ENCODE results near the gene CENATAC.
A peak's percentile ranks its signal among the peaks of the same experiment; 100 is the strongest.
"Not testable (repeated sequence)": the region's sequence is repeated elsewhere in the genome, so short reads cannot be mapped to it uniquely, and the experiment has no call there.

Gene CENATAC

DNA sequence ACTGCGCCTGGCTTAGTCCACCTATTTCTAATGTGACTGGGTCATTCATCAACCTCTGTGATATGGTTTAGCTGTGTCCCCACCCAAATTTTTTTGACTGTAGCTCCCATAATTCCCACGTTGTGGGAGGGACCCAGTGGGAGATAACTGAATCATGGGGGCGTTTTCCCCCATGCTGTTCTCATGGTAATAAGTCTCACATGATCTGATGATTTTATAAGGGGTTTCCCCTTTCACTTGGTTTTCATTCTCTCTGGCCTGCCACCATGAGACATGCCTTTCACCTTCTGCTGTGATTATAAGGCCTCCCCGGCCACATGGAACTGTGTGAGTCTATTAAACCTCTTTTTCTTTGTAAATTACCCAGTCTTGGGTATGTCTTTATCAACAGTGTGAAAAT lies 8.7 kb downstream of the CENATAC start:
- no peaks in the 10 kb centered on the region for H3K9me3 Mint-ChIP-seq
- DNase-seq (ENCODE audit: low spot score in 2 of 2) (no peak), ATAC-seq (replicated peaks; ENCODE audit: extremely low read depth, poor library complexity, severe bottlenecking) (no peak)
- no peaks in the 10 kb centered on the region for H3K4me1 Mint-ChIP-seq
- peaks cover 65% of the 10 kb centered on the region for H3K36me3 Mint-ChIP-seq (ENCODE audit: insufficient read depth)
- H3K27ac Mint-ChIP-seq (ENCODE audit: low read depth): no peak overlapping the region
- H3K27me3 Mint-ChIP-seq: no peaks in the 10 kb centered on the region
- no peak overlapping the region for H3K4me3 Mint-ChIP-seq

DNA sequence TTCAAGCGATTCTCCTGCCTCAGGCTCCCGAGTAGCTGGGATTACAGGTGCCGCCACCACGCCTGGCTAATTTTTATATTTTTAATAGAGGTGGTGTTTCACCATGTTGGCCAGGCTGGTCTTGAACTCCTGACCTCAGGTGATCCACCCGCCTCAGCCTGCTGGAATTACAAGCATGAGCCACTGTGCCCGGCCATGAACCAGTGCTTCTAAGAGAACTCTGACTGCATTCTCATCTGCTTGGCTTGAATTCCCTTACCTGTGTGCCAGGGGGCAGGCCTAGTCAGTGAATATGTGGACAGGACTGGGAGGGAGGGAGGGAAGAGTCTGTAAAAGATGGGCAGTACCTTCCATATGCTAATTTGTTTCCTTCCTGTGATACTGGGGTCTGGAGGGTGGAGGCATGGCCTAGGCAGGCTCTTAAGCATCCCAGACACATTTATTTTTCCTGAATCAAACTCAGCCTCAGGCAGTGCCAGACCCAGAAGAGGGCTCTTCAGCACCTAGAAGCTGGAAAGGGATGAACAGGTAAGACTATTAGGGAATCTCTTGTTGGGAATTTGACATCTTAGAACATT lies 13.6 kb downstream of the CENATAC start:
- no peak for ATAC-seq (replicated peaks; ENCODE audit: extremely low read depth, poor library complexity, severe bottlenecking)
- Mint-ChIP-seq H3K27me3 (no peaks in the 10 kb centered on the region), H3K4me1 (peaks cover 13% of the 10 kb centered on the region), H3K27ac (ENCODE audit: low read depth) (no peak overlapping the region), H3K36me3 (ENCODE audit: insufficient read depth) (peaks cover 59% of the 10 kb centered on the region), H3K9me3 (no peaks in the 10 kb centered on the region), H3K4me3 (no peak overlapping the region)
- DNase-seq (ENCODE audit: low spot score in 2 of 2): no peak

DNA sequence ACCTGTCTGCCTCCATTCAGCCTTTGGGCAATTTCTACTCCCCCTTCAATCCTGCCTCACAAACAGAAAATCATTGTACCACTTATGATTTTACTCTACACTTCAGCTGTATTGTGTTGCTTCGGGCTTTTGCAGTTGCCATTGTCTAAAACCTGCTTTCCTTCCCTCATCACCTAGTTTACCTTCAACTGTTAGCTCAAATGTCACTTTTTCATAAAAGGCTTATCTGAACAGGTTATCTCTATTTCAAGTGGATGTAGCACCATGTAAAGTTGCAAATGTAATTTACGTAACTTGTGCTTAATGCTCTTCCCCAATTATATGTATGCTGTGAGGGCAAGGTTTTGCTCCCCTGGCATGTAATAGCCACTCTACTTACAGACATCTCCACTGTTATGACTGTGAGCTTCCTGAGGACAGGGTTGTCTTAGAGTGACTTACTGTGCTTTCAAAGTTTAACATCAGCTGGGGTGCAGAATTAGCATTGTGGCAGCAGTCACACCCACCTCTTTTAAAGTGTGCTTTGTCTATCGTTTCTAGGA lies 14.8 kb downstream of the CENATAC start:
- Mint-ChIP-seq H3K27me3 (no peaks in the 10 kb centered on the region), H3K4me1 (peaks cover 19% of the 10 kb centered on the region), H3K36me3 (ENCODE audit: insufficient read depth) (peaks cover 57% of the 10 kb centered on the region), H3K4me3 (no peak overlapping the region), H3K9me3 (no peaks in the 10 kb centered on the region), H3K27ac (ENCODE audit: low read depth) (peak overlapping the region; percentile 12)
- ATAC-seq (replicated peaks; ENCODE audit: extremely low read depth, poor library complexity, severe bottlenecking) (no peak), DNase-seq (ENCODE audit: low spot score in 2 of 2) (no peak)

DNA sequence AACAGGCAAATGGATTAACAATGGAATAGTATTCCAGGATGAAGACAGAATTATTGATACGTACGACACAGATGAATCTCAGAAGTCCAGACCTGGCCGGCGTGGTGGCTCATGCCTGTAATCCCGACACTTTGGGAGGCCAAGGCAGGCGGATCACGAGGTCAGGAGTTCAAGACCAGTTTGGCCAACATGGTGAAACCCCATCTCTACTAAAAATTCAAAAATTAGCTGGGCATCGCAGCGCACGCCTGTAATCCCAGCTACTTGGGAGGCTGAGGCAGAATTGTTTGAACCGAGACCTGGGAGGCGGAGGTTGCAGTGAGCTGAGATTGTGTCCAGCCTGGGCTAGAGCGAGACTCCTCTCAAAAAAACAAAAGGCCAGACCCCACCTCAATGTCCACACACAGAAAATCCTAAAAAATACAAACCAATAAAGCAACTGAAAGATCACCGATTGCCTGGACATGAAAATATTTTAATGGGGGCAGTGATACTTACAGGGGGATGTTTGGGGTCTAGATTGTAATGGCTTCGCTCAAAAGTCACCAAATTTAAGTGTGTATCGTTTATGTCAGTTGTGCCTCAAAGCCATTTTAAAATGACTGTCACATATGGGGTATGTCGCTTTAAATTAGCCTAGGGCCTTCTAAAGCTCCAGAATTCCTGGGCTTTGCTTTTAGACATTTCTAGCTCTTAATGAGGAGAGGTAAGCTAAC lies 16.4 kb downstream of the CENATAC start:
- H3K27ac Mint-ChIP-seq (ENCODE audit: low read depth): no peak overlapping the region
- no peaks in the 10 kb centered on the region for H3K9me3 Mint-ChIP-seq
- DNase-seq (ENCODE audit: low spot score in 2 of 2) (no peak), ATAC-seq (replicated peaks; ENCODE audit: extremely low read depth, poor library complexity, severe bottlenecking) (no peak)
- H3K27me3 Mint-ChIP-seq: no peaks in the 10 kb centered on the region
- H3K36me3 Mint-ChIP-seq (ENCODE audit: insufficient read depth): peaks cover 64% of the 10 kb centered on the region
- peaks cover 33% of the 10 kb centered on the region for H3K4me1 Mint-ChIP-seq
- H3K4me3 Mint-ChIP-seq: no peak overlapping the region

DNA sequence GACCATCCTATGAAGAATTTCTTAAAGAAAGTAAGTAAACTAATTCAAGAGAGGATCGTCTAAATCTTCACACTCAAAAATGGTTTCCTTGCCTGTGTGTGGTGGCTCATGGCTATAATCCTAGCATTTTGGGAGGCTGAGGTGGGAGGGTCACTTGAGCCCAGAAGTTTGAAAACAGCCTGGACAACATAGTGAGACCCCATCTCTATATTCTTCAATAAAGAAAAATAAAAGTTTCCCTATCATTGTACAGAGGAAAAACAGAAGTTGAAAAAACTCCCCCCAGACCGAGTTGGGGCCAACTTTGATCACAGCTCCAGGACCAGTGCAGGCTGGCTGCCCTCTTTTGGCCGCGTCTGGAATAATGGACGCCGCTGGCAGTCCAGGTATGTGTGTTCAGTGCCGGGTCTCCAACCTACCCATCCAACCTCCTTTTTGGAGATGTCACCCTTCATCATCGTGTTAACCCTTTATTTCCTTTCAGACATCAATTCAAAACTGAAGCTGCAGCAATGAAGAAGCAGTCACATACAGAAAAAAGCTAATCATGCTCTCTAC lies 17.2 kb downstream of the CENATAC start:
- H3K27ac Mint-ChIP-seq (ENCODE audit: low read depth): peak overlapping the region; percentile 82
- H3K4me1 Mint-ChIP-seq: peaks cover 38% of the 10 kb centered on the region
- ATAC-seq (replicated peaks; ENCODE audit: extremely low read depth, poor library complexity, severe bottlenecking): no peak
- no peaks in the 10 kb centered on the region for H3K27me3 Mint-ChIP-seq
- H3K9me3 Mint-ChIP-seq: no peaks in the 10 kb centered on the region
- DNase-seq (ENCODE audit: low spot score in 2 of 2): no peak
- H3K36me3 Mint-ChIP-seq (ENCODE audit: insufficient read depth): peaks cover 62% of the 10 kb centered on the region
- H3K4me3 Mint-ChIP-seq: peak overlapping the region; percentile 32

DNA sequence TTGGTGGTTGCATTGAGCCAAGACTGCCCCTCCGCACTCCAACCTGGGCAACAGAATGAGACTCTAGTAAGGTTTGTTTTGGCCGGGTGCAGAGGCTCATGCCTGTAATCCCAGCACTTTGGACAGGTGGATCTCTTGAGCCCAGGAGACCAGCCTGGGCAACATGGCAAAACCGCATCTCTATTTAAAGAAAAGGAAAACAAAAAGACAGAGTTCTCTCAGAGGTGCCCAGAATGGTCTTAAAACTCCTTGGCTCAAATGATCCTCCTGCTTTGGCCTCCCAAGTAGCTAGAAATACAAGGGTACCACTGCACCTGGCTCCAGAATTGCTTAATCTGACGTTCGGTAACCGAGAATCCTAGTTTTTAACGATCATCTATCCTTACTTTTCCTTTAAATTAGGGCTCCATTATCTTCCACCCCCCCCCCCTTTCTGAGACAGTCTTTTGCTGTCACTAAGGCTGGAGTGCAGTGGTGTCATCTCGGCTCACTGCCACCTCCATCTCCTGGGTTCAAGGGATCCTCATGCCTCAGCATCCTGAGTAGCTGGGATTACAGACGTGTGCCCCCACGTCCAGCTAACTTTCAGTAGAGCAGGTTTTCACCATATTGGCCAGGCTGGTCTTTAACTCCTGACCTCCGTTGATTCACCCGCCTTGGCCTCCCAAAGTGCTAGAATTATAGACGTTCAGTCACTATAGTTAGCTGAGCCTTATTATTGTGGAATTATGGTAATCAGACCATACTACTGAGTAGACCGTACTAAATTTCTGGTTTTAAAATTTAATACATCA lies 18.5 kb downstream of the CENATAC start:
- H3K36me3 Mint-ChIP-seq (ENCODE audit: insufficient read depth): peaks cover 63% of the 10 kb centered on the region
- peaks cover 41% of the 10 kb centered on the region for H3K4me1 Mint-ChIP-seq
- H3K27me3 Mint-ChIP-seq: no peaks in the 10 kb centered on the region
- no peaks in the 10 kb centered on the region for H3K9me3 Mint-ChIP-seq
- H3K4me3 Mint-ChIP-seq: peak overlapping the region; percentile 32
- peak overlapping the region; percentile 99 for H3K27ac Mint-ChIP-seq (ENCODE audit: low read depth)
- no peak for DNase-seq (ENCODE audit: low spot score in 2 of 2)
- no peak for ATAC-seq (replicated peaks; ENCODE audit: extremely low read depth, poor library complexity, severe bottlenecking)

DNA sequence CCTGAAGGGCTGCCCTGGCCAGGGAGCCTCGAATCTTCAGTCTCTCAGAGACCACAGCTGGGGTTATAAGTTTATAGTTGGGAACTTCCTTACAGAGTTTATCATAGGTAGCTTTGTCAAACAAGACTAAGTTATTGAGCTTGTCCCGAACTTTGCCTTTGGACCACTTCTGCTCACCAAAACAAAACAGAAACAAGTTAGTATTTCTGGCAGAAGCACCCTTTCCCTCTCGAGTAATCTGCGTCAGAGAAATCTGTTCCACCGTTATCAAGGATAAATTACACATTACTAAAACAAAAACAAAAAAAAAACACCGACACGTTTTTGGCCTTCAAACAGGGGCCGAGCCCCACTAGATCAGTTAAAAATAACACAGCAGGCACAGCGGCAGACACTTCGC lies 19.4 kb downstream of the CENATAC start:
- not testable (repeated sequence) for H3K27me3 Mint-ChIP-seq; H3K9me3 Mint-ChIP-seq; ATAC-seq (replicated peaks; ENCODE audit: extremely low read depth, poor library complexity, severe bottlenecking); DNase-seq (ENCODE audit: low spot score in 2 of 2)
- Mint-ChIP-seq H3K36me3 (ENCODE audit: insufficient read depth) (peaks cover 70% of the 10 kb centered on the region), H3K27ac (ENCODE audit: low read depth) (peak overlapping the region; percentile 99), H3K4me1 (peaks cover 41% of the 10 kb centered on the region), H3K4me3 (peak overlapping the region; percentile 98)

DNA sequence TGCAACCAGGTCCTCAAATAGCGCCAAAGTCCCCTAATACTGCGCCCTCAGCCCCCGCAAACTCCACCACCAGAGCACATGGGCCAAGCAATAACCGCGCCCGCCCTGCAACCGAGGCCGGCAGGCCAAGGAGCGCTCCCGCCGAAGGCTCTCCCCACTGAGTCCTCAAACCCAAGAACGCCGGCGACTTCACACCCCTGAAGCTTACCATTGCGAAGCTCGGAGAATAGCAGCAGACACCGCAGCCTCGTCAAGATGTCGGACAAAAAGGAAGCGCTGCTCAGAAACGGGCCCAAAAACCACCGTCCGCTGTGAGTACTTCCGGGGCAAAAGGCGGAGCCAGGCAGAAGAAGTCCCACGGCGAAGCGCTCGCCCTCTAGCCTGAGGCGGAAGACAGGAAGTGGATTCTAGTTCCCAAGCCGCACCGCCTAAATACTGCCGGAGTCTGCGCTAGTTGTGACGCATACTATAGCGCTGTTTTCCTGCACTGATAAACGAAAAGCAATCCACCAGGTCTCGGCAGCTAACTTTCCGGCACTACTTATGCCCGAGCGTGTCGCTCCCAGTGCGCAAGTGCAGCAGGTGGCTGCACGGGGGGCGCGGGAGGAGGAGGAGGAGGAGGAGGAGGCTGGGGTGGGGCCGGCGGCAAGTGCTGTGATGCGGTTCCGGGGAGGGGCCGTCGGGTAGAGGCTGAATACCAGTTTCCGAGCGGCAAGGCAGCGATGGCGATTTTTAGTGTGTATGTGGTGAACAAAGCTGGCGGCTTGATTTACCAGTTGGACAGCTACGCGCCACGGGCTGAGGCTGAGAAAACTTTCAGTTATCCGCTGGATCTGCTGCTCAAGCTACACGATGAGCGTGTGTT lies 20.4 kb downstream of the CENATAC start, which contains the start of the genes RPS25 and TRAPPC4:
RPS25 (minus strand) TSS at position 270 of the 865 bp plus-strand sequence; CDS start at position 211, 59 bp downstream.
TRAPPC4 (plus strand) TSS at position 693 of the 865 bp plus-strand sequence; CDS start at position 723, 30 bp downstream.
- peak; percentile 85 for ATAC-seq (replicated peaks; ENCODE audit: extremely low read depth, poor library complexity, severe bottlenecking)
- Mint-ChIP-seq H3K36me3 (ENCODE audit: insufficient read depth) (peaks cover 75% of the 10 kb centered on the region), H3K4me3 (peak within 1 kb of the TSS; percentile 98), H3K4me1 (peaks cover 44% of the 10 kb centered on the region), H3K27ac (ENCODE audit: low read depth) (peak within 1 kb of the TSS; percentile 99), H3K27me3 (no peaks in the 10 kb centered on the region), H3K9me3 (no peaks in the 10 kb centered on the region)
- peak; percentile 92 to 93 for DNase-seq (ENCODE audit: low spot score in 2 of 2)

DNA sequence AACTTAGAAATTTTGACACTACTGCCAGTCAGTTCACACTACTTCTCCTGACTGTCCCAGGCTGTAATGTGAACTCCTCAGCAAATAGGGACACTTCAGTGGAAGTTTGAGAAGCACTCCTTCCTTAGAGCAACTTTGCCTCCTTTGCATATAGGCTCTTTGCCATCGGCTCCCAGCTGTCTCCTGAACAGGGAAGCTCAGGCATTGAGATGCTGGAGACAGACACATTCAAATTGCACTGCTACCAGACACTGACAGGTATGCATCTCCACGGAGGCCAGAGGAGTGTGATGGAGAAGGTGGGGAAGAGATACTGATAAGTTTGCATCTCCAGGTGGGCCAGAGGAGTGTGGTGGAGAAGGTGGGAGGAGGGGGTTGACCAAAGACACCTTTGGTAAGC lies 22.1 kb downstream of the CENATAC start:
- no peak for DNase-seq (ENCODE audit: low spot score in 2 of 2)
- peak overlapping the region; percentile 98 for H3K4me3 Mint-ChIP-seq
- peaks cover 55% of the 10 kb centered on the region for H3K4me1 Mint-ChIP-seq
- H3K27ac Mint-ChIP-seq (ENCODE audit: low read depth): peak overlapping the region; percentile 99
- no peaks in the 10 kb centered on the region for H3K9me3 Mint-ChIP-seq
- ATAC-seq (replicated peaks; ENCODE audit: extremely low read depth, poor library complexity, severe bottlenecking): no peak
- H3K27me3 Mint-ChIP-seq: no peaks in the 10 kb centered on the region
- H3K36me3 Mint-ChIP-seq (ENCODE audit: insufficient read depth): peaks cover 66% of the 10 kb centered on the region

DNA sequence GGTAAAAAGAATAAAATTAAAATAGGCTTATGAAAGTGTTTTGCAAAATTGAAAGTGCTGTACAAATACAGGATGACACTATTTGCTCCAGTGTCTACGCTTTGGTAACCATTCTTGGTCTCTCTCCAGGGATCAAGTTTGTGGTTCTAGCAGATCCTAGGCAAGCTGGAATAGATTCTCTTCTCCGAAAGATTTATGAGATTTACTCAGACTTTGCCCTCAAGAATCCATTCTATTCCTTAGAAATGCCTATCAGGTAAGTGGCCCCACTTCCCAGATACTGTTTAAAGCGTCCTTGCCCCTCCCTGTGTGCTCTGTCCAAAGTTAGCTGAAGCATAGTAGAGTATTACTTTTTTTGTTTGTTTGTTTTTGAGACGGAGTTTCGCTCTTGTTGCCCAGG lies 23.7 kb downstream of the CENATAC start:
- Mint-ChIP-seq H3K9me3 (no peaks in the 10 kb centered on the region), H3K36me3 (ENCODE audit: insufficient read depth) (peaks cover 60% of the 10 kb centered on the region), H3K27me3 (no peaks in the 10 kb centered on the region), H3K27ac (ENCODE audit: low read depth) (no peak overlapping the region), H3K4me3 (no peak overlapping the region), H3K4me1 (peaks cover 41% of the 10 kb centered on the region)
- DNase-seq (ENCODE audit: low spot score in 2 of 2) (no peak), ATAC-seq (replicated peaks; ENCODE audit: extremely low read depth, poor library complexity, severe bottlenecking) (no peak)

DNA sequence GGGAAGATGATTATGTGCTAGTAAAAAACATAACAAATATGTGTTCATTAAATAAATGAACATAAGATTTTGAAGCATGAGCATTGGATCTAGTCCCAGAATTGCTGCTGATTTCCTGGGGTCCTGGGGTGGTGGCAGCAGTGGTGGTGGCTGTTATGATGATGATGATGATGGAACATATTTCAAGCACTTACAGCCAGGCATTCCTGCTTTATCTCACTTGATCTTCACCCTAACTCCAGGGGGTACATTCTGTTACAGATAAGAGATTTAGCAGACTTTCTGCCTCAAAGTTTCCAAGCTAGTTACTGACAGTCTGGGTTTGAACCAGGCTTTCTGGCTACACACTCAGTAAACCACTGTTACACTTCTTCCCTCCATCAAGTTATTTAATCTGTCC lies 25.8 kb downstream of the CENATAC start:
- Mint-ChIP-seq H3K4me3 (no peak overlapping the region), H3K4me1 (peaks cover 28% of the 10 kb centered on the region), H3K27me3 (no peaks in the 10 kb centered on the region), H3K9me3 (no peaks in the 10 kb centered on the region), H3K27ac (ENCODE audit: low read depth) (peak overlapping the region; percentile 6), H3K36me3 (ENCODE audit: insufficient read depth) (peaks cover 42% of the 10 kb centered on the region)
- no peak for ATAC-seq (replicated peaks; ENCODE audit: extremely low read depth, poor library complexity, severe bottlenecking)
- DNase-seq (ENCODE audit: low spot score in 2 of 2): no peak

Measured in central memory CD8-positive, alpha-beta T cell (primary cell).